ENCODE data around the gene STRADA. TPM values are rescaled to one million over a fixed set of nuclear protein-coding genes. Genes with fewer than 3 reads are reported as not detected.
A peak's percentile ranks its signal among the peaks of the same experiment; 100 is the strongest.

The STRADA gene
- total RNA-seq, 6 donors from 2014 or later: 18.7 to 60.8 (median 32.4) TPM

GRCh38 chr17:63785556-63785955 is 44.0 kb upstream of the STRADA start:
- peaks cover 13 to 65% (median 36%) of the 10 kb centered on the region in 4 donors for H3K36me3 ChIP-seq
- H3K4me1 ChIP-seq: peaks cover 2 to 18% (median 9%) of the 10 kb centered on the region in 4 donors
- H3K4me3 ChIP-seq: no peak overlapping the region
- no peaks in the 10 kb centered on the region for H3K27me3 ChIP-seq
- ATAC-seq (ENCODE audit: low FRiP score in 2 of 2) (no peak), DNase-seq (no peak)
- no peak overlapping the region for H3K27ac ChIP-seq
- TF ChIP-seq, protein P1, sequence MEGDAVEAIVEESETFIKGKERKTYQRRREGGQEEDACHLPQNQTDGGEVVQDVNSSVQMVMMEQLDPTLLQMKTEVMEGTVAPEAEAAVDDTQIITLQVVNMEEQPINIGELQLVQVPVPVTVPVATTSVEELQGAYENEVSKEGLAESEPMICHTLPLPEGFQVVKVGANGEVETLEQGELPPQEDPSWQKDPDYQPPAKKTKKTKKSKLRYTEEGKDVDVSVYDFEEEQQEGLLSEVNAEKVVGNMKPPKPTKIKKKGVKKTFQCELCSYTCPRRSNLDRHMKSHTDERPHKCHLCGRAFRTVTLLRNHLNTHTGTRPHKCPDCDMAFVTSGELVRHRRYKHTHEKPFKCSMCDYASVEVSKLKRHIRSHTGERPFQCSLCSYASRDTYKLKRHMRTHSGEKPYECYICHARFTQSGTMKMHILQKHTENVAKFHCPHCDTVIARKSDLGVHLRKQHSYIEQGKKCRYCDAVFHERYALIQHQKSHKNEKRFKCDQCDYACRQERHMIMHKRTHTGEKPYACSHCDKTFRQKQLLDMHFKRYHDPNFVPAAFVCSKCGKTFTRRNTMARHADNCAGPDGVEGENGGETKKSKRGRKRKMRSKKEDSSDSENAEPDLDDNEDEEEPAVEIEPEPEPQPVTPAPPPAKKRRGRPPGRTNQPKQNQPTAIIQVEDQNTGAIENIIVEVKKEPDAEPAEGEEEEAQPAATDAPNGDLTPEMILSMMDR (IDR thresholded peaks at IDR 0.05): no peak
- no peak for TF ChIP-seq EP300 (IDR thresholded peaks at IDR 0.05)
- TF ChIP-seq POLR2A (IDR thresholded peaks at IDR 0.05): no peak
- TF ChIP-seq POLR2AphosphoS5 (IDR thresholded peaks at IDR 0.05): no peak
- H3K9me3 ChIP-seq: no peaks in the 10 kb centered on the region
- WGBS, 2 donors: 91 to 100% methylated on average over 1 of the region's 1 CpG

DNA sequence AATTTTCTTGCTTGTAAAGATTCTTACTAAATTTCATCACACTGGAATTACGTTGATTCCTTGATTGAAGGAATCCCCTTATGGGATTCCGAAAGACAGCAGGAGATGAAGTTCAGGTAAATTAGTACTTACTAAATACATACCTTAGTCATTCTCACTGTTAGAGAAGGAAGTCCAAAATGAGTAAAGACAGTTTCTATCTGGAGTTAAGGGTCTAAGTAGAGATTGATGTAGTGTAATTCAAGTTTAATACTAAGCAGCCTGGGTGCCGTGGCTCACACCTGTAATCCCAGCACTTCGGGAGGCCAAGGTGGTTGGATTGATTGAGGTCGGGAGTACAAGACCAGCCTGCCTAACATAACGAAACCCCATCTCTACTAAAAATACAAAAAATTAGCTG is 41.9 kb upstream of the STRADA start:
- H3K4me1 ChIP-seq: peaks cover 12 to 26% (median 16%) of the 10 kb centered on the region in 4 donors
- H3K27me3 ChIP-seq: no peaks in the 10 kb centered on the region
- DNase-seq: no peak
- 77 to 80% methylated on average over 6 of the region's 6 CpGs for WGBS, 2 donors
- no peak for TF ChIP-seq EP300 (IDR thresholded peaks at IDR 0.05)
- TF ChIP-seq, protein P1 (IDR thresholded peaks at IDR 0.05): no peak
- no peak for TF ChIP-seq POLR2AphosphoS5 (IDR thresholded peaks at IDR 0.05)
- no peak for TF ChIP-seq POLR2A (IDR thresholded peaks at IDR 0.05)
- H3K9me3 ChIP-seq: no peaks in the 10 kb centered on the region
- ATAC-seq (ENCODE audit: low FRiP score in 2 of 2): no peak
- peaks cover 2 to 52% (median 17%) of the 10 kb centered on the region in 4 donors for H3K36me3 ChIP-seq
- H3K27ac ChIP-seq: no peak overlapping the region
- H3K4me3 ChIP-seq: no peak overlapping the region

DNA sequence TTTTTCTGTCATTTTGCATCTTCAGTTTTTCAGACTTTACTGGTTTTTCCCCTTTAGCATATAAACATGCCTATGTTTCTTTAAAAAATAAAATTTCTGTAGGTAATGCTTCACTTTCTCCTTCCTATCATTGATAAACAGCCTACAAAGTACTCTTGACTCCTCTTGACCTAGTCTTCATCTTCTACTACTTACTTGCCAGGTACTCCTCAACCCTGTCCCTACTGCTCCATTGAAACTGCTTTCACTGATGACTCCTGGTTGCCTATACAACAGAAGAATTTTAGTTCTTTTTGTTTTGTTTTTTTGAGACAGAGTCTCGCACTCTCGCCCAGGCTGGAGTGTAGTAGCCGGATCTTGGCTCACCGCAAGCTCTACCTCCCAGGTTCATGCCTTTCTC is 39.3 kb upstream of the STRADA start:
- no peak overlapping the region for H3K27ac ChIP-seq
- peaks cover 23 to 39% (median 26%) of the 10 kb centered on the region in 4 donors for H3K4me1 ChIP-seq
- TF ChIP-seq POLR2A (IDR thresholded peaks at IDR 0.05) (no peak), EP300 (IDR thresholded peaks at IDR 0.05) (no peak), POLR2AphosphoS5 (IDR thresholded peaks at IDR 0.05) (no peak)
- TF ChIP-seq, protein P1 (IDR thresholded peaks at IDR 0.05): no peak
- WGBS, 2 donors: 92 to 95% methylated on average over 4 of the region's 4 CpGs
- DNase-seq (no peak), ATAC-seq (ENCODE audit: low FRiP score in 2 of 2) (no peak)
- peaks cover 0 to 35% (median 5%) of the 10 kb centered on the region in 4 donors for H3K36me3 ChIP-seq
- H3K4me3 ChIP-seq: no peak overlapping the region
- no peaks in the 10 kb centered on the region for H3K9me3 ChIP-seq
- no peaks in the 10 kb centered on the region for H3K27me3 ChIP-seq

DNA sequence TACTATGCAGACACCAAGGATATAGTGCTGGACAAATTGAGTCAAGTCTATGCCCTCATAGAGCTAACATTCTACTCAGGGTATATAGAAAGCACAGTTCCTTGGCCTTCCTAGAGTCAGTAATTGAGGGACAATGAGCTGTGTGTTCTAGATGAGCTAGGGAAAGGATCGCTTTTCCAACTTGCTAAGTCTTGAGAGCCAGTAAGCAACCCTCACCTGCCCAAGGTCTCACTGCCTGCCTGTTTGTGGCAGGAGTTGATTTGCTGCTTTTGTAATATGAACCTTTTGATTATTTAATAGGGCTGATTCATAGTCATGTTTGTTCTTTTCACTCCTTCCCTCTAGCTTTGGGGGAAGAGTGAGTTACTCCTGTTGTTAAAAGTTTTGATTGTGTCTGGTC is 38.9 kb upstream of the STRADA start:
- H3K36me3 ChIP-seq: peaks cover 0 to 33% (median 5%) of the 10 kb centered on the region in 4 donors
- WGBS, 2 donors: 75 to 90% methylated on average over 1 of the region's 1 CpG
- no peak overlapping the region for H3K4me3 ChIP-seq
- no peaks in the 10 kb centered on the region for H3K27me3 ChIP-seq
- no peak for DNase-seq
- no peak for TF ChIP-seq EP300 (IDR thresholded peaks at IDR 0.05)
- TF ChIP-seq POLR2A (IDR thresholded peaks at IDR 0.05): no peak
- TF ChIP-seq, protein P1 (IDR thresholded peaks at IDR 0.05): no peak
- TF ChIP-seq POLR2AphosphoS5 (IDR thresholded peaks at IDR 0.05): no peak
- H3K4me1 ChIP-seq: peaks cover 27 to 44% (median 30%) of the 10 kb centered on the region in 4 donors
- no peak overlapping the region for H3K27ac ChIP-seq
- H3K9me3 ChIP-seq: no peaks in the 10 kb centered on the region
- no peak for ATAC-seq (ENCODE audit: low FRiP score in 2 of 2)

DNA sequence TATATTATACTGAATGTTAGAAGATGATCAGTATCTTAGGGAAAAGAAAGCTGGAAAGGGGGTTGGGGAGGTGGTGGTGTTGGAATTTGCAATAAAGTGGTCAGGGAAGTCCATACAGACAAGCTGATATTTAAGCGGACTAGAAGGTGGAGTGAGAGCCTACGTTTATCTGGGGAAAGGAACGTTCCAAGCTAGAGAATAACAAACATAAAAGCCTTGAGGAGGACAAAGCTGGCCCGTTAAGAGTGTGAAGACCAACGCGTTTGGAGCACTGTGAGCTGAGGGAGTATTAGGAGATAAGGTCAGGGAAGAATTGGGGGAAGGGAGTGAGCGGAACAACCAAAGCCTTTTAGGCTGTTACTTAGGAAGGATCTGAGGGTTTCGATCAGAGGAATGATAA is 33.8 kb upstream of the STRADA start:
- Histone ChIP-seq H3K4me1 (peaks cover 37 to 56% (median 46%) of the 10 kb centered on the region in 4 donors), H3K27me3 (no peaks in the 10 kb centered on the region), H3K27ac (peak overlapping the region in 3 of 4 donors; percentile 96 to 99 (median 96)), H3K4me3 (peak overlapping the region in 3 of 4 donors; percentile 78 to 98 (median 79)), H3K9me3 (no peaks in the 10 kb centered on the region), H3K36me3 (peaks cover 0 to 13% (median 5%) of the 10 kb centered on the region in 4 donors)
- TF ChIP-seq POLR2A (IDR thresholded peaks at IDR 0.05) (no peak), EP300 (IDR thresholded peaks at IDR 0.05) (no peak), POLR2AphosphoS5 (IDR thresholded peaks at IDR 0.05) (no peak)
- TF ChIP-seq, protein P1 (IDR thresholded peaks at IDR 0.05): no peak
- ATAC-seq (ENCODE audit: low FRiP score in 2 of 2) (no peak), DNase-seq (no peak)
- 28 to 29% methylated on average over 8 of the region's 8 CpGs for WGBS, 2 donors
